ENCODE results near the gene EXTL1.

Gene EXTL1

DNA sequence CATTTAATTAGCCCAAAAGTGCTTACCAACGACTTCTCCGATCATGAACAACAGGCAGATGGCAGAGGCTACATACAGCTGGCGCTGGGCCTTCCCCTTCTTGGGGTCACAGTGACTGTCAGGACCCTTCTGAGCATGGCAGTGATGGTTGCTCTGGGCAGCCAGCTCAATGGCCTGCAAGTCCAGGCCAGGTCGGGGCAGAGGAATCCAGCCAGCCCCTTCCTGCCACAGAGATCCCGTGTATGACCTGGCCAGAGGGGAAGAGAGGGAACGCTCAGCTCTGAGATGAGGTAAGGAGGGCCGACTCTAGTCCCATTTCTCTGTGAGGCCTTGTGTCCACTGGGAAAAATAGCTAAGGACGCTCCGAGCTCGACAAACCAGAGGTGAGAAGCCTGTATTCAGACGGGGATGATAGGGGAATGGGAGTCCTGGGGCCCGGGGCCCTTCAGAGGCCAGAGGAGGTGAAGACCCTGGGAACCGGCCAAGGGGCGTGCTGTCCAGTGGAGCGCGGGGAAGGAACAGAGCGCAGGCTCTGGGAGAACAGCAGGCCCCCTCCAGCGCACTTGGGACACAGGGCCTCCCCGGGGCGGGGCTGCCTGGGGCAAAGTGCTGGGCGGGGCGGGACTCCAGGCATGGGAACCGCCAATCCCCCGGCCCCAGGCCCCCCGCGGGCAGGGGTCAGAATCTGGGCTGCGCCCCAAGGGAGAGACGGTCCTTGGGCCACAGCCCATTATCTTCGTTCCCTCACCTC, 23.6 kb downstream of the EXTL1 start:
- DNase-seq = no peak

- DNase-seq = peak in 1 of 4 experiments; percentile 26
Observed at GRCh38 chr1:26045722-26046245, 24.2 kb downstream of the EXTL1 start, which contains the start of gene SLC30A2. Gene SLC30A2, minus strand, starts transcription at chr1:26046118. Its CDS starts 222 bp downstream, at chr1:26045896.

GRCh38 chr1:26046246-26047095, 24.9 kb downstream of the EXTL1 start:
- DNase-seq = no peak

DNA sequence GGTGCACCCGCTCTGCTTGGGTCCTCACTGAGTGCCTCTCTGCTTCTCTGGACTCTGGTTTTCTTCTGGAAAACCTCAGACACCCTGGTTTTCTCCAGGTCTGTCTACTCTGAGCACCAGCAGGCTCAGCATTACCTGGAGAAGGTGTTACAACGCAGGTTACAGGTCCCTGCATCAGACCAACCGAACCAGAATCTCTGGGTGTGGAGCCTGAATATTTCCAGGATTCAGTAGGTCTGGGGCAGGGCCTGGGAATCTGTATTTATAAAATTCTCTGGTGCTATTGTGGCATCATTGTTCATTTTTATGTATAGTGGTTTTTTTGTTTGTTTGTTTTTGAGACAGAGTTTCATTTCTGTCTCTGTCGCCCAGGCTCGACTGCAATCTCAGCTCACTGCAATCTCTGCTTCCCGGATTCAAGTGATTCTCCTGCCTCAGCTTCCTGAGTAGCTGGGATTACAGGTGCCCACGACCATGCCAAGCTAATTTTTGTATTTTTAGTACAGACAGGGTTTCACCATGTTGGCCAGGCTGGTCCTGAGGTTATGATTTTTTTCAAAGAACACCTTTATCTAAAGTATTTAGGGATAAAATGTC, 25.8 kb downstream of the EXTL1 start:
- no peak for DNase-seq

GRCh38 chr1:26049531-26050247, 28.1 kb downstream of the EXTL1 start:
- DNase-seq = peak; percentile 19 to 68 (median 52)

DNA sequence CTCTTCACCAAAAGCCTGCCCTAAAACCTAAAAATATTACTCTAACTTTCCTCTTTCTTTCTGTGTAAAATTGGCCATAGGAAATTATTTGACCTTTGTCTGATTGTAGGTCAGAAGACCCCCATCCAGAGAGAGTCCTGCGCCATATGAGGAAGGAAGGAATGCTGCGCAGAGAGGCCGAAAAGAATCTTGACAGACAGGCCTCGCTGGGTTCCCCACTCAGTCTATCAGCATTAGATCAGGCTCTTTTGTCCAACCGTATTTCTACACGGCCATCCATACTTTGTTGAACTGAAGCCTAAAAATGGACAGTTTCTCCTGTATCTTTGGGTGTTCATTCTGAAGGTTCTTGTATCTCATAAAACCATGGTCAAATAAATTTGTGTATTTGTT, 28.7 kb downstream of the EXTL1 start:
- DNase-seq = no peak

DNA sequence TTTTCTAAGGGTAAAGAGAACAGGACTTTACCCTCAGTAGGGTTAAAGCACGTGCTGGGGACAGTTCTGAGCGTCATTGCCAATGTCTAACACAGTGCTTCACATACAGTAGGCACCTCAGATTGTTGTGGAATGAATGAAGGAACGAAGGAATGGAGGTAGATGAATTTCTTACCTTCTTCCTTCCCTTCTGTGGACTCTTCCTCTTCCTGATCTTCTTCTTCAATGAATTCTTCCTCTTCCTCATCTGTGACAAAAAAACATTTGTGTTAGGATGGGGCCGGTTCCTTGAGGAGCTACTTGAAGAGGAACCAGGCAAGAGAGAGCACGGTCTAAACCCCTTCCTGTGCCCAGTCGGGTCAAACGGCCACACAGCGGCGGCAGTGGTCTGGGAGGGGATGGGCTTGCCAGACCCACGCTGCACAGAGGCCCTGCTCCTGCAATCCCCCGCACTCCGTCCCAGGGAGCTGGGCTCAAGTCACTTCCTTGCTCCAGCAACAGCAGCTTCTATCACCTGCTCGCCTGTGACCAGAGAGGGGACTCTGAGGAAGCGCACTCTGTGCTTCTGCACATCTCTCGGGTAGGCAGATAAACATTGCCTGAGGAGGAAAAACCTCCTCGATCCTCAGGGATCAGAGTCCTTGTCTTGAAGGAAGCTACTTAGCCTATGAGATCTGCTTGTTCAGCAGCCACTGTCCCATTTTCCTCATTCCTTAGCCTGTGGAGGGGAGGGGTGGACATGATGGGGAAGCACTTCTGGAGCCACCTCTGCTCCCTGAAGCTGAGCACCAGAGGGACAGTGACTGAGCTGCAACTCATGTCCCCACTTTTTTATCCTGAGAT, 32.4 kb downstream of the EXTL1 start:
- DNase-seq = peak; percentile 16 to 55 (median 32)

DNA sequence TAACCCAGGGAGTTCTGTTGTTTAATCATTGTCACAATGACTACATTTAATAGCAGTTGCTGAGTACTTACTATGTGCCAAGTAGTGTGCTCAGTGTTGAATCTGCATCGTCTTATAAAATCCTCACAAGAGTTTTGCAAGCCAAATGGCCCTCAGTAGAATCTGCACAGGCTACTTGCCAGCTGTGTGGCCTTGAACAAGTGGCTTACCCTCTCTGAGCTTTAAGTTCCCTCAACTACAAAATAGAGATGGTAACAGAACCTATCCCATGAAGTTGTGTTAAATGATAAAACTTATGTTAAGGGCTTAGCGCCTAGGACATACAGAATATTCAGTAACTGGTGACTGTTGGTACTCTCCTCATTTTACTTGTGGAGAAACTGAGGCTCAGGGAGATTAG, 33.5 kb downstream of the EXTL1 start:
- no peak for DNase-seq

DNA sequence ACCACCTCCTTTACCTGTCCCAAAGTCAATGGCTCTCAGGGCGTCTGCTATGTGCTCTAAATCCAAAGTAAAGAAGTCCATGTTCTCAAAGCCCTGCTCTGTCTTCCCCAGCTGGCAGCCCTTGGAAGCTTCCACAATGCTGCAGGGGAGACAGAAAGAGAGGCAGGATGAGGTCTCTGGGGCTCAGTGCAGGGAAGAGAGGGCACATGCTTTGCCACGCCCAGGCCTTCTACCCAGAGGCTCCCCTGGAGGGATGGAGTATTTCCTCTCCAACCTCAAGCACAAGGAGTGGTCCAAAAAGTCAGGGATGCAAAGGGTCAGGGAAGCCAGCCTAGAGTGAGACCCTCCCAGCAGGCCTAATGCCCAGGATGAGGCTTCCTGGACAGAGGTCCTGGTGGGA, 35.6 kb downstream of the EXTL1 start:
- no peak for DNase-seq

- no peak for DNase-seq
Observed at GRCh38 chr1:26058052-26058595, 36.5 kb downstream of the EXTL1 start.

GRCh38 chr1:26059906-26060305, 38.3 kb downstream of the EXTL1 start:
- DNase-seq = no peak

GRCh38 chr1:26060832-26061574, 39.4 kb downstream of the EXTL1 start:
- no peak for DNase-seq

GRCh38 chr1:26064553-26064952, 43.0 kb downstream of the EXTL1 start:
- DNase-seq = no peak

GRCh38 chr1:26066160-26066559, 44.6 kb downstream of the EXTL1 start:
- DNase-seq = no peak

DNA sequence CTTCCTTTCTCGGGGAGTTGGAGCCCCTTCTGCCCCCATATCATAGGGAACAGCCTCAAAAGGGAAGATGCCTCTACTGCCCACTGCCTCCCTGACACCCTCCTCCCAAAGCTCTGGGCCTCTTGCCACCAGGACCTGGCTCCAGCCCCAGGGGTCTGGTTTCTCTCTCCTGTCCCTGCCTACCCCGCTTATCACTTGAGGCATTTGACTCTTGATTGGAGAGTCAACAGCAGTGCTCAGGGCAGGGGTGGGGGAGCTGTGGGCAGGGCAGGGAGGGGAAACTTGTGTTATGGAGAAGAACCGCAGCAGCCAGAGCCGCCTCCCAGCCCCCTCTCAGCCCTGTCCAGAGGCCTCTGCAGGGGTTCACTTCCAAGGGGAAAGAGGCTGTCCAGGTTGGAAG, 45.3 kb downstream of the EXTL1 start:
- DNase-seq = no peak

DNA sequence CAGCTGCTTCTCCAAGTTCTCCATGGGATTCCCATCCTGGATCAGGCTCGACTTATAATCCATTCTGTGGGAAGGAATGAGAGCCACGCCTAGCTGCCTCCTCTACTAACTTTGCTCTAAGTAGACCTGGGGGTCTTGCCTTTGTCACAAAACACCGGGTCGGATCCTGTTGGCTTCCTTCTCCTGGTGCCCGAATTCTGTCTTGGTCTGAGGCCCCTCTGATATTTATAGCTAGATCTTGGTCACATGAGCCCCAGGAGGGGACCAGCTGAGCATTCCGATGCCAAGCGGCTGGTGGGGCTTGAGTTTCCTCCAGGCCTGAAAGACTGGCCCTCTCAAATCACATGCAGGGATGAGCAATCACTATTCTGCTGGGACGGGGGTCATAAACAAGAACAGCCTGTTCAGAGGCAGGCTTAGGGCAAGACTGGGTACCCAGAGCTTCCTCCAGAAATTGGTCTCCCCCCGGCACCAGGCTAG, 45.9 kb downstream of the EXTL1 start, which contains the start of gene TRIM63:
Gene TRIM63, minus strand, starts transcription at position 199 of the 480 bp plus-strand sequence. Its CDS starts 136 bp downstream, at position 63.
- no peak for DNase-seq

DNA sequence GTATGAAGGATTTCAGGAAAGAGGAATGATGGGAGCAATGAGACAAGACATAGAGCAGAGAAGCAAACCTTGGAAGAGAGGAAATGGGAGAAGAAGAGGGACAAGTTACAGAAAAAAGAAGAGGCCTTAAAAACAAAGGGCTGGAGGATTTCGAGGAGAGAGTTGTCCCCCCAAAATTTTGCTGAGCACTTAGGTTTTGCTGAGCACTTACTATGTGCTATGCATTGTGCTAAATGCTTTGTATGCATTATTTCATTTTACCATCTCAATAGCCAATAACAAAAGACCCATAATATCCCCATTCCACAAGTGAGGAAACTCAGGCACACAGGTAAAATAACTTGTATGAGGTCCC, 48.3 kb downstream of the EXTL1 start:
- DNase-seq = no peak

DNA sequence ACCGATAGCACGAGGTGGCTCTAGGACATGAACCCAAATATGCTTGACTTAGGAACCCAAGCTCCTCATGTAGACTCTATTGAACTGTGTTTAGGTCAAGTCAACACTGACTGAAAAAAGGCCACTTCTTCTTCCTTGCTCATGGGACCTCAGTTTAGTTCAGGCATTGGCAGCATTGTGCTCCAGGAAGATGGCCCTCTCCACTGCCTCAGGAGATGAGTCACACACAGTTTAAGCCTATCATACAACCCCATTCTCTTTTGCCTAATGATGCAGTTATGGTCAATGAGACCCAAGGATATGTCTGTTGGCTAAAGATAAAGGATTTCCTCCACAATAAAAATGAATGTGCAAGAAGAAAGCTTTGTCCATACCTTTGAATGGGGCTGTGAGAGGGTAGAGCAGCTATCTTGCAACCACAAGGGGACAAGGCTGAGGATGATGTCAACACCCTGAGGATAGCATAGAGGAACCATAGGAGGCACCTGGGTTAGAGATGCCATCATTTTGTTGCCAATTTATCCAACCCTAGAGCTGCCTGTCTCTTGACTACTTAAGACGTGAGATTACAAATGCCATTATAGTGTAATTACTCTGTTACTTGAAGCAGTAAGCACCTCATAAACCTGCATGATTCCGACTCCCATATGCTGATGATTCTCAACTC, 48.9 kb downstream of the EXTL1 start:
- DNase-seq = peak in 1 of 4 experiments; percentile 8

DNA sequence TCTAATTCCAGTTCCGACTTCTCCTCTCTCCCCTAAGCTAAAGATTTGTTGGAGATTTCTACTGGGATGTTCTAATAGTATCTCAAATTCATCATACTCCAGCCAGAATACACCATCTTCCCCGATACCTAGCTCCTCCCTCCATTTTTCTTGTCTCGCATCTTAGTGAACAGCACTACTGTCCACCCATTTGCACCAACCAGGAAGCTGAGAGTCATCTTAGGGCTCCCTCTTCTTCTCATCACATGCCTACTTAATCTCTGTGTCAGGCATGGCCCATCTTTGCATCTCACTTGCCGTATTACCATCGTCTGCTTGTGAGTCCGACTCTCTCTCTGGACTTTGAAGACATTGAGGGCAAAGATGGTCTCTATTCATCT, 49.4 kb downstream of the EXTL1 start:
- no peak for DNase-seq

GRCh38 chr1:26072305-26072704, 50.7 kb downstream of the EXTL1 start:
- no peak for DNase-seq
